K562 (cell line): ENCODE results near the gene NEU3.

Source experiments
- ETV5 ChIP-seq: sonication (generic); formaldehyde crosslinking; IDR thresholded peaks from 2 replicates; pipeline ENCODE4 v1.4.0; 2020; ENCODE audit warnings: low read depth, mild to moderate bottlenecking, missing genetic modification reagents
- EZH2 ChIP-seq: IDR thresholded peaks from 2 replicates; pipeline ENCODE4 v1.6.1; 2012; ENCODE audit warnings: low read depth, mild to moderate bottlenecking, inconsistent platforms, low read length, borderline replicate concordance
- POLR2AphosphoS2 ChIP-seq: IDR thresholded peaks from 2 replicates; pipeline ENCODE4 v1.6.1; 2012; ENCODE audit warnings: low read length, improper control_type of control experiment
- RB1 ChIP-seq: fragments of 450-650 bp; IDR thresholded peaks from 2 replicates; pipeline ENCODE4 v1.6.1; 2017; ENCODE audit warnings: low read depth, mild to moderate bottlenecking
- SMARCC2 ChIP-seq: fragments of 450-650 bp; IDR thresholded peaks from 2 replicates; pipeline ENCODE4 v1.6.1; 2017; ENCODE audit warnings: antibody characterized with exemption, moderate library complexity, mild to moderate bottlenecking, low read depth

GRCh38 chr11:74966651-74967050 lies 22.1 kb upstream of the NEU3 start:
- TF ChIP-seq ETV5 = no peak
- TF ChIP-seq POLR2AphosphoS2 = no peak
- no peak for TF ChIP-seq EZH2
- no peak for TF ChIP-seq SMARCC2
- TF ChIP-seq RB1 = no peak
